GM19328 (cell line): Measurements from ENCODE around the gene DXO.
"Not testable (repeated sequence)": the region's sequence is repeated elsewhere in the genome, so short reads cannot be mapped to it uniquely, and the experiment has no call there.

ENCODE experiments used
- ATAC-seq: cut with Tn5 transposase; IDR thresholded peaks from one replicate; pipeline ENCODE4 v1.9.1; 2021; ENCODE audit warnings: mild to moderate bottlenecking, moderate library complexity; ENCODE audit not compliant: unreplicated experiment

The DXO gene

GRCh38 chr6:31932137-31932536, 39.8 kb downstream of the DXO start:
- ATAC-seq: not testable (repeated sequence)

GRCh38 chr6:31930962-31931361, 41.0 kb downstream of the DXO start:
- ATAC-seq: no peak

GRCh38 chr6:31928672-31928939, 43.3 kb downstream of the DXO start:
- ATAC-seq: no peak

- ATAC-seq: no peak
Measured at GRCh38 chr6:31927863-31928671, 43.9 kb downstream of the DXO start.

- no peak for ATAC-seq
Measured at GRCh38 chr6:31927242-31927862, 44.6 kb downstream of the DXO start, which contains the start of gene C2. Gene C2 (plus strand): TSS chr6:31927717. CDS start chr6:31927753, 36 bp downstream.

- no peak for ATAC-seq
Measured at GRCh38 chr6:31922942-31923341, 49.0 kb downstream of the DXO start.

GRCh38 chr6:31920811-31921210, 51.1 kb downstream of the DXO start:
- no peak for ATAC-seq
